GM12878 (cell line): ENCODE results near the gene GALK1. TPM values are rescaled to one million over a fixed set of nuclear protein-coding genes. Genes with fewer than 3 reads are reported as not detected.
A peak's percentile ranks its signal among the peaks of the same experiment; 100 is the strongest.

Source experiments
- BACH1 ChIP-seq: fragments of 450-650 bp; IDR thresholded peaks from 2 replicates; pipeline ENCODE4 v1.6.1; 2017; ENCODE audit warnings: mild to moderate bottlenecking, borderline replicate concordance
- CBFB ChIP-seq: IDR thresholded peaks from 2 replicates; pipeline ENCODE4 v1.6.1; 2016; ENCODE audit warnings: antibody characterized with exemption, low read depth
- DPF2 ChIP-seq: fragments of 450-650 bp; IDR thresholded peaks from 2 replicates; pipeline ENCODE4 v1.6.1; 2017; ENCODE audit warnings: mild to moderate bottlenecking
- E2F4 ChIP-seq: IDR thresholded peaks from 2 replicates; pipeline ENCODE4 v1.6.1; 2012; ENCODE audit warnings: low read depth, low read length, improper control_type of control experiment
- EP300 ChIP-seq, 2 experiments: fragments of 150-350 bp in 1 of 2; IDR thresholded peaks; 2 replicates each; pipeline ENCODE4 v1.6.1; 2011 to 2012; ENCODE audit warnings: low read depth in 2 of 2, low read length in 2 of 2, borderline replicate concordance in 1 of 2, improper control_type of control experiment in 1 of 2, inconsistent platforms in 1 of 2; ENCODE audit not compliant: control insufficient read depth in 1 of 2
- JUND ChIP-seq: IDR thresholded peaks from 2 replicates; pipeline ENCODE4 v1.6.1; 2012; ENCODE audit warnings: low read depth, mild to moderate bottlenecking, low read length, improper control_type of control experiment, moderate library complexity
- KLF5 ChIP-seq: fragments of 450-650 bp; IDR thresholded peaks from 2 replicates; pipeline ENCODE4 v1.6.1; 2014; ENCODE audit warnings: mild to moderate bottlenecking; ENCODE audit not compliant: partially characterized antibody
- MEF2B ChIP-seq: fragments of 450-650 bp; IDR thresholded peaks from 2 replicates; pipeline ENCODE4 v1.6.1; 2018; ENCODE audit warnings: mild to moderate bottlenecking, moderate library complexity; ENCODE audit not compliant: partially characterized antibody, poor library complexity, severe bottlenecking
- MYC ChIP-seq: IDR thresholded peaks from 2 replicates; pipeline ENCODE4 v1.6.1; 2011; ENCODE audit warnings: mild to moderate bottlenecking, low read length, moderate library complexity, inconsistent platforms; ENCODE audit not compliant: insufficient read depth, insufficient replicate concordance, insufficient read length, severe bottlenecking
- NFIC ChIP-seq: IDR thresholded peaks from 2 replicates; pipeline ENCODE4 v1.6.1; 2012; ENCODE audit warnings: low read depth, mild to moderate bottlenecking, inconsistent platforms, low read length, moderate library complexity
- PKNOX1 ChIP-seq: fragments of 450-650 bp; IDR thresholded peaks from 2 replicates; pipeline ENCODE4 v1.6.1; 2016; ENCODE audit warnings: mild to moderate bottlenecking
- POLR2AphosphoS2 ChIP-seq: IDR thresholded peaks from 2 replicates; pipeline ENCODE4 v1.6.1; 2011; ENCODE audit warnings: low read depth, mild to moderate bottlenecking, low read length, improper control_type of control experiment, moderate library complexity
- POU2F2 ChIP-seq: IDR thresholded peaks from 3 replicates; pipeline ENCODE4 v1.6.1; 2011; ENCODE audit warnings: low read depth, mild to moderate bottlenecking, low read length, borderline replicate concordance
- RAD51 ChIP-seq: fragments of 450-650 bp; IDR thresholded peaks from 2 replicates; pipeline ENCODE4 v1.6.1; 2016; ENCODE audit warnings: moderate library complexity, mild to moderate bottlenecking, inconsistent platforms
- RB1 ChIP-seq: fragments of 450-650 bp; formaldehyde crosslinking; IDR thresholded peaks from 2 replicates; pipeline ENCODE4 v1.6.1; 2017; ENCODE audit warnings: mild to moderate bottlenecking, borderline replicate concordance
- RELB ChIP-seq: fragments of 450-650 bp; IDR thresholded peaks from 2 replicates; pipeline ENCODE4 v1.6.1; 2017; ENCODE audit warnings: low read depth, mild to moderate bottlenecking, moderate library complexity
- SMAD5 ChIP-seq: IDR thresholded peaks from 2 replicates; pipeline ENCODE4 v1.6.1; 2016; ENCODE audit warnings: antibody characterized with exemption, low read depth
- SRF ChIP-seq, 2 experiments: IDR thresholded peaks; 2 replicates each; pipeline ENCODE4 v1.6.1; 2011; ENCODE audit warnings: low read depth in 2 of 2, low read length in 2 of 2, mild to moderate bottlenecking in 1 of 2, moderate library complexity in 1 of 2
- STAT1 ChIP-seq: fragments of 450-650 bp; conservative IDR thresholded peaks from 2 replicates; pipeline ENCODE4 v1.6.1; 2014; ENCODE audit warnings: antibody characterized with exemption, mild to moderate bottlenecking
- SUZ12 ChIP-seq: fragments of 200-600 bp; sonication (generic); IDR thresholded peaks from one replicate; pipeline ENCODE4 v1.6.1; 2018; ENCODE audit warnings: antibody characterized with exemption, mild to moderate bottlenecking; ENCODE audit not compliant: unreplicated experiment
- YBX1 ChIP-seq: fragments of 450-650 bp; IDR thresholded peaks from 2 replicates; pipeline ENCODE4 v1.6.1; 2016; ENCODE audit warnings: antibody characterized with exemption
- polyA plus RNA-seq, 11 experiments: library from polyadenylated mRNA; depleted of rRNA in 4 of 11; unstranded in 6 of 11; stranded (reverse) in 5 of 11; fragments of >200 nt; fragmentation: Nextera tagmentation in 4 of 11; fragmentation: Illumina TruSeq in 1 of 11; extraction: Ambion mirVana in 4 of 11; extraction: Trizol in 1 of 11; gene quantifications; 1 replicate in 1 of 11; 2 replicates in 10 of 11; pipeline versions ENCODE4 v1.2.1 to v1.2.3, GENCODE V29; 2011 to 2016; ENCODE audit warnings: inconsistent platforms in 2 of 11, missing spikeins in 2 of 11, low read depth in 1 of 11
- total RNA-seq, 4 experiments: library from RNA; depleted of rRNA in 3 of 4; stranded (reverse); fragments of >200 nt in 3 of 4; fragmentation: Illumina TruSeq in 1 of 4; extraction: Trizol in 1 of 4; gene quantifications; 2 replicates each; pipeline versions ENCODE4 v1.2.1 to v1.2.3, GENCODE V29; 2013 to 2021
- TF ChIP-seq, protein P1 (sequence below): fragments of 450-650 bp; conservative IDR thresholded peaks from 2 replicates; pipeline ENCODE4 v1.6.1; 2017; ENCODE audit warnings: mild to moderate bottlenecking, moderate library complexity

The GALK1 gene
- total and polyA plus RNA-seq, 10 of the 15 experiments (the other 5 are each of a cell fraction or from before 2014, with no cell fraction given), result 0.21 to 43.8 (median 21.4) TPM

- TF ChIP-seq, protein P1, sequence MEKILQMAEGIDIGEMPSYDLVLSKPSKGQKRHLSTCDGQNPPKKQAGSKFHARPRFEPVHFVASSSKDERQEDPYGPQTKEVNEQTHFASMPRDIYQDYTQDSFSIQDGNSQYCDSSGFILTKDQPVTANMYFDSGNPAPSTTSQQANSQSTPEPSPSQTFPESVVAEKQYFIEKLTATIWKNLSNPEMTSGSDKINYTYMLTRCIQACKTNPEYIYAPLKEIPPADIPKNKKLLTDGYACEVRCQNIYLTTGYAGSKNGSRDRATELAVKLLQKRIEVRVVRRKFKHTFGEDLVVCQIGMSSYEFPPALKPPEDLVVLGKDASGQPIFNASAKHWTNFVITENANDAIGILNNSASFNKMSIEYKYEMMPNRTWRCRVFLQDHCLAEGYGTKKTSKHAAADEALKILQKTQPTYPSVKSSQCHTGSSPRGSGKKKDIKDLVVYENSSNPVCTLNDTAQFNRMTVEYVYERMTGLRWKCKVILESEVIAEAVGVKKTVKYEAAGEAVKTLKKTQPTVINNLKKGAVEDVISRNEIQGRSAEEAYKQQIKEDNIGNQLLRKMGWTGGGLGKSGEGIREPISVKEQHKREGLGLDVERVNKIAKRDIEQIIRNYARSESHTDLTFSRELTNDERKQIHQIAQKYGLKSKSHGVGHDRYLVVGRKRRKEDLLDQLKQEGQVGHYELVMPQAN, result 0 out of 2 replicates have a peak, but pooled peaks have one; percentile 60
- TF ChIP-seq RB1 (peak; percentile 95; the same call in 1 of the 2 replicates), POU2F2 (peak; percentile 75; the same call in 2 of the 3 replicates), STAT1 (no peak), POLR2AphosphoS2 (peak; percentile 87), E2F4 (peak; percentile 70; the same call in 1 of the 2 replicates), SRF (IDR thresholded peaks at IDR 0.05; ENCODE audit: low read depth in 2 of 2, low read length in 2 of 2) (no peak), MYC (no peak), YBX1 (no peak), KLF5 (peak; percentile 13), RAD51 (no peak), SUZ12 (no peak), MEF2B (peak; percentile 98), PKNOX1 (no peak; the same call in 1 of the 2 replicates), RELB (peak; percentile 37; the same call in 1 of the 2 replicates), DPF2 (0 out of 2 replicates have a peak, but pooled peaks have one; percentile 53), BACH1 (peak; percentile 99), JUND (0 out of 2 replicates have a peak, but pooled peaks have one; percentile 42), EP300 (IDR thresholded peaks at IDR 0.05; ENCODE audit: borderline replicate concordance in 1 of 2, control insufficient read depth in 1 of 2, low read depth in 2 of 2, low read length in 2 of 2) (peak; percentile 49 to 92; a peak in 3 of 4 replicates), NFIC (peak; percentile 55; the same call in 1 of the 2 replicates), SMAD5 (peak; percentile 77), CBFB (peak; percentile 79; the same call in 1 of the 2 replicates)
Observed at GRCh38 chr17:75785016-75785890, 20.3 kb upstream of the GALK1 start (continued).
